ENCODE data around the gene ZNF483.

DNA sequence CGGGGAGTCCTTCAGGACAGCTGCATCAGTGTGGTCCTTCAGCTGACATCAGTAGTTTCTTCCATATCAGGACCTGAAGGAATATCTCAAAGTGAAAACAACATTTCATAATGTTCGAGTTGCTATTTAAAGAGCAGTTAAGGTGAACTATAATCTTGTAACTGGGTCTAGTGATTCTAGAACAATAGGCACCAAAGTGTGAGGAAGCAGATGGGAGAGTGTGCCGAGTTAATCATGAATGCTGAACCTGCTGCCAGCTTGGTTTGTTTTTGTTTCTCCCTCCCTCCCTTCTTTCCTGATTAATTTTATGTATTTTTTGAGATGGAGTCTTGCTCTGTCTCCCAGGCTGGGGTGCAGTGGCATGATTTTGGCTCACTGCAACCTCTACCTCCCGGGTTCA, 78.1 kb downstream of the ZNF483 start:
- TF ChIP-seq EZH2 (IDR thresholded peaks at IDR 0.05; ENCODE audit: insufficient read depth, low read length), result no peak
- TF ChIP-seq, protein P1, sequence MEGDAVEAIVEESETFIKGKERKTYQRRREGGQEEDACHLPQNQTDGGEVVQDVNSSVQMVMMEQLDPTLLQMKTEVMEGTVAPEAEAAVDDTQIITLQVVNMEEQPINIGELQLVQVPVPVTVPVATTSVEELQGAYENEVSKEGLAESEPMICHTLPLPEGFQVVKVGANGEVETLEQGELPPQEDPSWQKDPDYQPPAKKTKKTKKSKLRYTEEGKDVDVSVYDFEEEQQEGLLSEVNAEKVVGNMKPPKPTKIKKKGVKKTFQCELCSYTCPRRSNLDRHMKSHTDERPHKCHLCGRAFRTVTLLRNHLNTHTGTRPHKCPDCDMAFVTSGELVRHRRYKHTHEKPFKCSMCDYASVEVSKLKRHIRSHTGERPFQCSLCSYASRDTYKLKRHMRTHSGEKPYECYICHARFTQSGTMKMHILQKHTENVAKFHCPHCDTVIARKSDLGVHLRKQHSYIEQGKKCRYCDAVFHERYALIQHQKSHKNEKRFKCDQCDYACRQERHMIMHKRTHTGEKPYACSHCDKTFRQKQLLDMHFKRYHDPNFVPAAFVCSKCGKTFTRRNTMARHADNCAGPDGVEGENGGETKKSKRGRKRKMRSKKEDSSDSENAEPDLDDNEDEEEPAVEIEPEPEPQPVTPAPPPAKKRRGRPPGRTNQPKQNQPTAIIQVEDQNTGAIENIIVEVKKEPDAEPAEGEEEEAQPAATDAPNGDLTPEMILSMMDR (IDR thresholded peaks at IDR 0.05; ENCODE audit: insufficient read depth, low read depth, low read length), result no peak
